Esophagus squamous epithelium (tissue), 5 donors: ENCODE data around the gene CRB2. TPM values are rescaled to one million over a fixed set of nuclear protein-coding genes. Genes with fewer than 3 reads are reported as not detected.

ENCODE experiments used
- DNase-seq: peaks from one replicate; lab custom pipeline; 2025; lab: John Stamatoyannopoulos, UW
- H3K27ac ChIP-seq, 4 donors: fragments of 200-600 bp; sonication (generic); one replicate each; pipeline ENCODE4 v1.5.1; 2016 to 2019; ENCODE audit warnings: mild to moderate bottlenecking in 1 of 4
- H3K27me3 ChIP-seq, 4 donors: fragments of 200-600 bp; sonication (generic); 1 replicate in 3 of 4; 2 replicates in 1 of 4; pipeline versions ENCODE4 v1.5.1 to v1.6.0; 2017 to 2021; ENCODE audit warnings: antibody characterized with exemption in 1 of 4
- H3K36me3 ChIP-seq, 3 donors: fragments of 200-600 bp; sonication (generic); one replicate each; pipeline ENCODE4 v1.5.1; 2016 to 2019
- H3K4me1 ChIP-seq, 3 donors: fragments of 200-600 bp; sonication (generic); one replicate each; pipeline ENCODE4 v1.5.1; 2017 to 2019
- H3K4me3 ChIP-seq, 4 donors: fragments of 200-600 bp; sonication (generic); 1 replicate in 3 of 4; 2 replicates in 1 of 4; pipeline ENCODE4 v1.5.1; 2016 to 2019; ENCODE audit warnings: mild to moderate bottlenecking in 2 of 4, moderate library complexity in 1 of 4
- H3K9me3 ChIP-seq, 3 donors: fragments of 200-600 bp; sonication (generic); one replicate each; pipeline ENCODE4 v1.5.1; 2016 to 2019
- CTCF ChIP-seq, 6 experiments: fragments of 450-650 bp in 4 of 6; fragments of 200-600 bp in 2 of 6; sonication (generic) in 2 of 6; IDR thresholded peaks; one replicate each; pipeline ENCODE4 v1.5.1; 2016 to 2019; ENCODE audit warnings: antibody characterized with exemption in 6 of 6, mild to moderate bottlenecking in 4 of 6, moderate library complexity in 4 of 6
- POLR2A ChIP-seq, 4 donors: fragments of 450-650 bp; IDR thresholded peaks; one replicate each; pipeline ENCODE4 v1.6.1; 2017; ENCODE audit warnings: antibody characterized with exemption in 4 of 4, mild to moderate bottlenecking in 4 of 4, moderate library complexity in 3 of 4
- WGBS, 2 donors: methylation state at CpG; one replicate each; pipeline ENCODE4 v1.1.5; 2018; 5-methylcytosine and 5-hydroxymethylcytosine counted together
- intact Hi-C: fragments of 100-400 bp; cut with DNase I; formaldehyde crosslinking; loops from one replicate; pipeline ENCODE4 v1.15.0; 2022
- total RNA-seq, 4 donors: library from RNA; depleted of rRNA; stranded (reverse); fragments of >200 nt; gene quantifications; one replicate each; pipeline ENCODE4 v1.1.0, GENCODE V29; 2016
- donor health status: DM: yes; HTN: yes; CAD: no.

CRB2 gene
- total RNA-seq, 4 donors from 2014 or later = not detected

GRCh38 chr9:123323196-123324013 lies 32.6 kb upstream of the CRB2 start:
- WGBS, 2 donors = 72 to 84% methylated on average over 11 of the region's 13 CpGs
- Histone ChIP-seq H3K36me3 (no peaks in the 10 kb centered on the region), H3K27me3 (no peaks in the 10 kb centered on the region), H3K4me3 (no peak overlapping the region), H3K4me1 (peaks cover 0 to 61% (median 20%) of the 10 kb centered on the region in 3 donors), H3K9me3 (no peaks in the 10 kb centered on the region), H3K27ac (peak overlapping the region in 2 of 4 donors; percentile 22 to 51)
- TF ChIP-seq POLR2A (IDR thresholded peaks at IDR 0.05) (no peak), CTCF (IDR thresholded peaks at IDR 0.05) (no peak)
- no peak for DNase-seq
- intact Hi-C loops = no loop called here

- DNase-seq = no peak
- H3K36me3 ChIP-seq = no peaks in the 10 kb centered on the region
- H3K9me3 ChIP-seq = no peaks in the 10 kb centered on the region
- intact Hi-C loops = no loop called here
- 70 to 91% methylated on average over 4 to 5 of the region's 10 CpGs for WGBS, 2 donors
- no peaks in the 10 kb centered on the region for H3K27me3 ChIP-seq
- no peak for TF ChIP-seq POLR2A (IDR thresholded peaks at IDR 0.05)
- TF ChIP-seq CTCF (IDR thresholded peaks at IDR 0.05) = no peak
- H3K27ac ChIP-seq = no peak overlapping the region
- no peak overlapping the region for H3K4me3 ChIP-seq
- H3K4me1 ChIP-seq = peaks cover 0 to 60% (median 25%) of the 10 kb centered on the region in 3 donors
Observed at GRCh38 chr9:123324767-123325183, 31.2 kb upstream of the CRB2 start.

GRCh38 chr9:123326187-123326586 lies 29.8 kb upstream of the CRB2 start:
- TF ChIP-seq POLR2A (IDR thresholded peaks at IDR 0.05) (no peak), CTCF (IDR thresholded peaks at IDR 0.05) (no peak)
- intact Hi-C loops = no loop called here
- Histone ChIP-seq H3K27me3 (no peaks in the 10 kb centered on the region), H3K4me3 (peak overlapping the region in 1 of 4 donors; percentile 27), H3K36me3 (no peaks in the 10 kb centered on the region), H3K9me3 (no peaks in the 10 kb centered on the region), H3K4me1 (peaks cover 0 to 58% (median 25%) of the 10 kb centered on the region in 3 donors), H3K27ac (peak overlapping the region in 3 of 4 donors; percentile 89 to 92 (median 89))
- DNase-seq = no peak
- 87 to 100% methylated on average over 1 to 6 of the region's 6 CpGs for WGBS, 2 donors

GRCh38 chr9:123326662-123327093 lies 29.3 kb upstream of the CRB2 start:
- H3K4me3 ChIP-seq = peak overlapping the region in 1 of 4 donors; percentile 27
- TF ChIP-seq POLR2A (IDR thresholded peaks at IDR 0.05) (no peak), CTCF (IDR thresholded peaks at IDR 0.05) (no peak)
- H3K27ac ChIP-seq = peak overlapping the region; percentile 89 to 92 (median 89)
- intact Hi-C loops = no loop called here
- H3K4me1 ChIP-seq = peaks cover 0 to 58% (median 25%) of the 10 kb centered on the region in 3 donors
- H3K36me3 ChIP-seq = no peaks in the 10 kb centered on the region
- no peaks in the 10 kb centered on the region for H3K9me3 ChIP-seq
- WGBS, 2 donors = 72 to 78% methylated on average over 3 of the region's 5 CpGs
- H3K27me3 ChIP-seq = no peaks in the 10 kb centered on the region
- no peak for DNase-seq

GRCh38 chr9:123327697-123328100 lies 28.3 kb upstream of the CRB2 start:
- H3K4me3 ChIP-seq = no peak overlapping the region
- DNase-seq = no peak
- H3K9me3 ChIP-seq = no peaks in the 10 kb centered on the region
- H3K27me3 ChIP-seq = no peaks in the 10 kb centered on the region
- WGBS, 2 donors = 49 to 66% methylated on average over 7 of the region's 8 CpGs
- intact Hi-C loops = no loop called here
- TF ChIP-seq CTCF (IDR thresholded peaks at IDR 0.05) (no peak), POLR2A (IDR thresholded peaks at IDR 0.05) (peak in 2 of 4 donors; percentile 17 to 18)
- peaks cover under 1 to 53% (median 21%) of the 10 kb centered on the region in 3 donors for H3K4me1 ChIP-seq
- no peaks in the 10 kb centered on the region for H3K36me3 ChIP-seq
- peak overlapping the region; percentile 89 to 92 (median 89) for H3K27ac ChIP-seq
